Colonic mucosa (tissue), 4 donors: ENCODE results near the gene PDGFD. TPM values are rescaled to one million over a fixed set of nuclear protein-coding genes. Genes with fewer than 3 reads are reported as not detected.

Experiments used
- DNase-seq: peaks from one replicate; pipeline ENCODE4 v3.0.0-alpha.2; 2020
- H3K27ac ChIP-seq: fragments of 200-600 bp; one replicate; pipeline ENCODE4 v1.8.0; 2021
- H3K27me3 ChIP-seq: fragments of 200-600 bp; one replicate; pipeline ENCODE4 v1.8.0; 2021
- H3K36me3 ChIP-seq: fragments of 200-600 bp; one replicate; pipeline ENCODE4 v1.8.0; 2021
- H3K4me1 ChIP-seq: fragments of 200-600 bp; one replicate; pipeline ENCODE4 v1.8.0; 2021; ENCODE audit warnings: mild to moderate bottlenecking
- H3K4me3 ChIP-seq: fragments of 200-600 bp; one replicate; pipeline ENCODE4 v1.8.0; 2021
- H3K9ac ChIP-seq, 2 donors: one replicate each; pipeline ENCODE4 v1.7.0; 2013; ENCODE audit warnings: control low read depth in 2 of 2, low read depth in 2 of 2, low read length in 2 of 2
- H3K9me3 ChIP-seq: fragments of 200-600 bp; one replicate; pipeline ENCODE4 v1.8.0; 2021
- CTCF ChIP-seq: fragments of 200-600 bp; IDR thresholded peaks from one replicate; pipeline ENCODE4 v1.8.0; 2022; ENCODE audit warnings: antibody characterized with exemption, mild to moderate bottlenecking
- intact Hi-C: fragments of 100-400 bp; cut with DNase I; formaldehyde crosslinking; loops from one replicate; pipeline ENCODE4 v1.14.1; 2022
- total RNA-seq, 2 donors: library from RNA; stranded (reverse); fragmentation: NEBNext Ultra II Directional in 1 of 2; extraction: Animal tissue kit (Norgen Biotek cat#: 25700) in 1 of 2; gene quantifications; one replicate each; pipeline ENCODE4 v1.2.1, GENCODE V29; 2021
- donor health status: healthy.
- donor health status: DM: no; HTN: no; CAD: no.
- donor health status: DM: no; HTN: no; CAD: no.

PDGFD gene
- total RNA-seq, 2 donors from 2014 or later: 2.1 to 5.4 TPM

GRCh38 chr11:103887001-103887658 is 276.8 kb downstream of the PDGFD start:
- no peak for DNase-seq
- H3K4me1 ChIP-seq: no peaks in the 10 kb centered on the region
- no peaks in the 10 kb centered on the region for H3K27me3 ChIP-seq
- no peaks in the 10 kb centered on the region for H3K36me3 ChIP-seq
- intact Hi-C loops: no loop called here
- no peak for TF ChIP-seq CTCF
- H3K9ac ChIP-seq: no peak overlapping the region
- H3K4me3 ChIP-seq: no peak overlapping the region
- H3K9me3 ChIP-seq: no peaks in the 10 kb centered on the region
- no peak overlapping the region for H3K27ac ChIP-seq

- Histone ChIP-seq H3K27me3 (no peaks in the 10 kb centered on the region), H3K36me3 (no peaks in the 10 kb centered on the region), H3K9me3 (no peaks in the 10 kb centered on the region), H3K9ac (no peak overlapping the region), H3K27ac (no peak overlapping the region), H3K4me1 (no peaks in the 10 kb centered on the region), H3K4me3 (no peak overlapping the region)
- TF ChIP-seq CTCF: no peak
- DNase-seq: no peak
- intact Hi-C loops: no loop called here
Measured at GRCh38 chr11:103883856-103884255, 280.1 kb downstream of the PDGFD start.

- no peak overlapping the region for H3K27ac ChIP-seq
- no peak for TF ChIP-seq CTCF
- H3K4me1 ChIP-seq: no peaks in the 10 kb centered on the region
- H3K9me3 ChIP-seq: no peaks in the 10 kb centered on the region
- intact Hi-C loops: no loop called here
- H3K9ac ChIP-seq: no peak overlapping the region
- no peak for DNase-seq
- H3K36me3 ChIP-seq: no peaks in the 10 kb centered on the region
- H3K4me3 ChIP-seq: no peak overlapping the region
- H3K27me3 ChIP-seq: no peaks in the 10 kb centered on the region
Measured at GRCh38 chr11:103883291-103883690, 280.7 kb downstream of the PDGFD start.

GRCh38 chr11:103881584-103881983 is 282.4 kb downstream of the PDGFD start:
- no peaks in the 10 kb centered on the region for H3K9me3 ChIP-seq
- H3K4me1 ChIP-seq: no peaks in the 10 kb centered on the region
- DNase-seq: no peak
- no peak for TF ChIP-seq CTCF
- no peak overlapping the region for H3K27ac ChIP-seq
- no peaks in the 10 kb centered on the region for H3K36me3 ChIP-seq
- no peaks in the 10 kb centered on the region for H3K27me3 ChIP-seq
- intact Hi-C loops: no loop called here
- H3K4me3 ChIP-seq: no peak overlapping the region
- H3K9ac ChIP-seq: no peak overlapping the region

- no peaks in the 10 kb centered on the region for H3K36me3 ChIP-seq
- no peaks in the 10 kb centered on the region for H3K4me1 ChIP-seq
- no peak overlapping the region for H3K27ac ChIP-seq
- no peak for DNase-seq
- no peak for TF ChIP-seq CTCF
- no peak overlapping the region for H3K4me3 ChIP-seq
- no peaks in the 10 kb centered on the region for H3K27me3 ChIP-seq
- intact Hi-C loops: no loop called here
- no peak overlapping the region for H3K9ac ChIP-seq
- no peaks in the 10 kb centered on the region for H3K9me3 ChIP-seq
Measured at GRCh38 chr11:103880968-103881367, 283.0 kb downstream of the PDGFD start.
